GM23338 (cell line): Measurements from ENCODE around the gene CD8A. TPM values are rescaled to one million over a fixed set of nuclear protein-coding genes. Genes with fewer than 3 reads are reported as not detected.

Source experiments
- ATAC-seq: fragments of 200-7000 bp; cut with Tn5 transposase; 3 replicates; pipeline ENCODE4 v1.9.1; 2020
- DNase-seq: peaks from one replicate; pipeline ENCODE4 v3.0.0-alpha.2; 2015; ENCODE audit warnings: low spot score
- H2AFZ ChIP-seq: fragments of 200-600 bp; sonication (generic); 2 replicates; pipeline ENCODE4 v1.8.0; 2016; ENCODE audit warnings: antibody characterized with exemption, mild to moderate bottlenecking, moderate library complexity
- H3F3A ChIP-seq: fragments of 200-600 bp; sonication (generic); replicated peaks from 2 replicates; pipeline ENCODE4 v1.8.0; 2017; ENCODE audit warnings: antibody characterized with exemption, mixed run types, low read depth
- H3K27ac ChIP-seq: fragments of 200-600 bp; sonication (generic); 2 replicates; pipeline ENCODE4 v1.6.1; 2016; ENCODE audit warnings: low read depth
- H3K27me3 ChIP-seq: fragments of 200-600 bp; sonication (generic); 2 replicates; pipeline ENCODE4 v1.8.0; 2016; ENCODE audit warnings: mild to moderate bottlenecking, mixed run types, moderate library complexity; ENCODE audit not compliant: insufficient read depth
- H3K36me3 ChIP-seq: fragments of 200-600 bp; sonication (generic); 2 replicates; pipeline ENCODE4 v1.8.0; 2016; ENCODE audit warnings: mild to moderate bottlenecking; ENCODE audit not compliant: insufficient read depth
- H3K4me1 ChIP-seq: fragments of 200-600 bp; sonication (generic); 2 replicates; pipeline ENCODE4 v1.8.0; 2016; ENCODE audit warnings: mild to moderate bottlenecking, moderate library complexity; ENCODE audit not compliant: insufficient read depth
- H3K4me2 ChIP-seq: fragments of 200-600 bp; sonication (generic); 2 replicates; pipeline ENCODE4 v1.7.1; 2017; ENCODE audit warnings: mixed run types
- H3K4me3 ChIP-seq: fragments of 200-600 bp; sonication (generic); 2 replicates; pipeline ENCODE4 v1.6.1; 2016; ENCODE audit warnings: mixed run types
- H3K79me2 ChIP-seq: fragments of 200-600 bp; sonication (generic); replicated peaks from 2 replicates; pipeline ENCODE4 v1.8.0; 2017; ENCODE audit warnings: mild to moderate bottlenecking; ENCODE audit not compliant: insufficient read depth
- H3K9me2 ChIP-seq: fragments of 200-600 bp; sonication (generic); 2 replicates; pipeline ENCODE4 v1.8.0; 2017; ENCODE audit not compliant: insufficient read depth
- H4K20me1 ChIP-seq: fragments of 200-600 bp; sonication (generic); replicated peaks from 2 replicates; pipeline ENCODE4 v1.8.0; 2017; ENCODE audit warnings: mild to moderate bottlenecking; ENCODE audit not compliant: insufficient read depth
- H3K27ac Mint-ChIP-seq: 2 replicates; pipeline ENCODE4 v1.8.0; 2020; ENCODE audit warnings: inconsistent platforms, mild to moderate bottlenecking, moderate library complexity, mixed read lengths
- H3K27me3 Mint-ChIP-seq: 3 replicates; pipeline ENCODE4 v1.8.0; 2022; ENCODE audit warnings: low read depth, mild to moderate bottlenecking, moderate library complexity, mixed read lengths, inconsistent platforms; ENCODE audit not compliant: insufficient read depth, poor library complexity
- H3K36me3 Mint-ChIP-seq: 3 replicates; pipeline ENCODE4 v1.8.0; 2021; ENCODE audit warnings: low read depth, mild to moderate bottlenecking, inconsistent platforms, moderate library complexity, mixed read lengths
- H3K4me1 Mint-ChIP-seq: 3 replicates; pipeline ENCODE4 v1.8.0; 2020; ENCODE audit warnings: mild to moderate bottlenecking, inconsistent platforms, mixed read lengths
- H3K4me3 Mint-ChIP-seq: 3 replicates; pipeline ENCODE4 v1.8.0; 2021; ENCODE audit warnings: moderate library complexity, mild to moderate bottlenecking, inconsistent platforms, mixed read lengths
- H3K9me3 Mint-ChIP-seq: 3 replicates; pipeline ENCODE4 v1.8.0; 2020; ENCODE audit warnings: moderate library complexity, mild to moderate bottlenecking, inconsistent platforms, mixed read lengths
- CREB1 ChIP-seq: fragments of 250-450 bp; sonication (Bioruptor Pico); IDR thresholded peaks from 2 replicates; pipeline ENCODE4 v1.5.0; 2020; ENCODE audit warnings: low read depth, mild to moderate bottlenecking, moderate library complexity
- EZH2 ChIP-seq: fragments of 200-600 bp; sonication (generic); IDR thresholded peaks from one replicate; pipeline ENCODE4 v1.8.0; 2017; ENCODE audit warnings: antibody characterized with exemption, mild to moderate bottlenecking, low read depth; ENCODE audit not compliant: unreplicated experiment
- EZH2phosphoT487 ChIP-seq: fragments of 200-600 bp; sonication (generic); IDR thresholded peaks from one replicate; pipeline ENCODE4 v1.8.1; 2018; ENCODE audit warnings: antibody characterized with exemption; ENCODE audit not compliant: unreplicated experiment
- JUNB ChIP-seq: IDR thresholded peaks from one replicate; pipeline ENCODE4 v1.6.1; 2016; ENCODE audit warnings: antibody characterized with exemption; ENCODE audit not compliant: unreplicated experiment
- ZNF114 ChIP-seq: fragments of 250-450 bp; sonication (Bioruptor Pico); IDR thresholded peaks from 2 replicates; pipeline ENCODE4 v1.5.0; 2020; ENCODE audit warnings: mild to moderate bottlenecking, moderate library complexity
- ZNF331 ChIP-seq: fragments of 250-450 bp; sonication (Bioruptor Pico); IDR thresholded peaks from 2 replicates; pipeline ENCODE4 v1.5.0; 2020; ENCODE audit warnings: low read depth, mild to moderate bottlenecking, moderate library complexity
- ZNF462 ChIP-seq: fragments of 250-450 bp; sonication (Bioruptor Pico); IDR thresholded peaks from 2 replicates; pipeline ENCODE4 v1.5.0; 2020; ENCODE audit warnings: mild to moderate bottlenecking, moderate library complexity
- polyA plus RNA-seq: library from polyadenylated mRNA; unstranded; fragments of >200 nt; fragmentation: Nextera tagmentation; extraction: Ambion mirVana; gene quantifications from 2 replicates; pipeline ENCODE4 v1.2.1, GENCODE V29; 2016
- total RNA-seq: library from RNA; depleted of rRNA; stranded (reverse); fragments of >200 nt; shearing (Covaris generic); gene quantifications from 2 replicates; pipeline ENCODE4 v1.2.3, GENCODE V29; 2014
- TF ChIP-seq, protein P1 (sequence below): IDR thresholded peaks from 2 replicates; pipeline ENCODE4 v1.6.1; 2016; ENCODE audit warnings: antibody characterized with exemption
- TF ChIP-seq, protein P2 (sequence below): IDR thresholded peaks from one replicate; pipeline ENCODE4 v1.6.1; 2018; ENCODE audit warnings: antibody characterized with exemption; ENCODE audit not compliant: unreplicated experiment

The CD8A gene
- total and polyA plus RNA-seq, 2 experiments from 2014 or later = 0.19 to 0.24 TPM

- no peaks in the 10 kb centered on the region for H3K27me3 Mint-ChIP-seq
Measured at GRCh38 chr2:86772611-86773010, 18.1 kb downstream of the CD8A start.

DNA sequence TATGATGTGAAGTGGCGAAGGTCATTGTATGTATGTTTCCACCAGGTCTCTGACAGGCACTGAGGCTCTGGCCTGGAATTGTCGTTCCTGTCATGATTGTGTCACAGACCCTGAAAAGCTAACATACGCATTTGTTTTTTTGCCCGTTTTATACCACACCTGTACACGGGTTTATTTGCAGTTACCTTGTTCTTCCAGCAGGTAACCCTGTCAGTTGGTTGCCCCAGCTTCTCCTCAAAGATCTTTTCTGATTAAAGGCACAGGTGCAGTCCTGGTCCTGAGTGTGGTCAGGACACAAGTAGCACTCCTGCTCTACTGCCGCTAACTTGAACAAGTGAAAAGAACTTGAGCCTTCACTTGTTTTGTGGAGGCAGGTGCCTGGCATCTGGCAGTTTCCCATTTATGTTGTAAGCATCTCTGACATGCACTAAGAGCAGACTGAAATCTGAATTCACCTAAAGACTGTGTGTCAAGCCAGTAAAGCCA lies 19.9 kb downstream of the CD8A start:
- Histone ChIP-seq H3K79me2 (no peaks in the 10 kb centered on the region; the same call in 1 of the 2 replicates), H3K4me1 (no peaks in the 10 kb centered on the region), H3K27ac (no peak overlapping the region), H2AFZ (no peak overlapping the region), H3K4me3 (no peak overlapping the region), H4K20me1 (peaks cover 15% of the 10 kb centered on the region), H3K36me3 (peaks cover 29% of the 10 kb centered on the region), H3K9me2 (no peaks in the 10 kb centered on the region), H3K4me2 (no peak overlapping the region), H3K27me3 (no peaks in the 10 kb centered on the region), H3F3A (no peaks in the 10 kb centered on the region)
- DNase-seq (no peak), ATAC-seq (no peak)
- Mint-ChIP-seq H3K27me3 (no peaks in the 10 kb centered on the region), H3K27ac (no peak overlapping the region), H3K4me3 (no peak overlapping the region), H3K9me3 (no peaks in the 10 kb centered on the region), H3K4me1 (peaks cover 21% of the 10 kb centered on the region; the same call in 2 of the 3 replicates), H3K36me3 (peaks cover 63% of the 10 kb centered on the region)
- TF ChIP-seq EZH2 (no peak), ZNF462 (CRISPR knock-in tag) (no peak), ZNF331 (CRISPR knock-in tag) (no peak), ZNF114 (no peak), CREB1 (no peak)
- TF ChIP-seq, protein P1, sequence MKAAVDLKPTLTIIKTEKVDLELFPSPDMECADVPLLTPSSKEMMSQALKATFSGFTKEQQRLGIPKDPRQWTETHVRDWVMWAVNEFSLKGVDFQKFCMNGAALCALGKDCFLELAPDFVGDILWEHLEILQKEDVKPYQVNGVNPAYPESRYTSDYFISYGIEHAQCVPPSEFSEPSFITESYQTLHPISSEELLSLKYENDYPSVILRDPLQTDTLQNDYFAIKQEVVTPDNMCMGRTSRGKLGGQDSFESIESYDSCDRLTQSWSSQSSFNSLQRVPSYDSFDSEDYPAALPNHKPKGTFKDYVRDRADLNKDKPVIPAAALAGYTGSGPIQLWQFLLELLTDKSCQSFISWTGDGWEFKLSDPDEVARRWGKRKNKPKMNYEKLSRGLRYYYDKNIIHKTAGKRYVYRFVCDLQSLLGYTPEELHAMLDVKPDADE = no peak
- TF ChIP-seq, protein P2, sequence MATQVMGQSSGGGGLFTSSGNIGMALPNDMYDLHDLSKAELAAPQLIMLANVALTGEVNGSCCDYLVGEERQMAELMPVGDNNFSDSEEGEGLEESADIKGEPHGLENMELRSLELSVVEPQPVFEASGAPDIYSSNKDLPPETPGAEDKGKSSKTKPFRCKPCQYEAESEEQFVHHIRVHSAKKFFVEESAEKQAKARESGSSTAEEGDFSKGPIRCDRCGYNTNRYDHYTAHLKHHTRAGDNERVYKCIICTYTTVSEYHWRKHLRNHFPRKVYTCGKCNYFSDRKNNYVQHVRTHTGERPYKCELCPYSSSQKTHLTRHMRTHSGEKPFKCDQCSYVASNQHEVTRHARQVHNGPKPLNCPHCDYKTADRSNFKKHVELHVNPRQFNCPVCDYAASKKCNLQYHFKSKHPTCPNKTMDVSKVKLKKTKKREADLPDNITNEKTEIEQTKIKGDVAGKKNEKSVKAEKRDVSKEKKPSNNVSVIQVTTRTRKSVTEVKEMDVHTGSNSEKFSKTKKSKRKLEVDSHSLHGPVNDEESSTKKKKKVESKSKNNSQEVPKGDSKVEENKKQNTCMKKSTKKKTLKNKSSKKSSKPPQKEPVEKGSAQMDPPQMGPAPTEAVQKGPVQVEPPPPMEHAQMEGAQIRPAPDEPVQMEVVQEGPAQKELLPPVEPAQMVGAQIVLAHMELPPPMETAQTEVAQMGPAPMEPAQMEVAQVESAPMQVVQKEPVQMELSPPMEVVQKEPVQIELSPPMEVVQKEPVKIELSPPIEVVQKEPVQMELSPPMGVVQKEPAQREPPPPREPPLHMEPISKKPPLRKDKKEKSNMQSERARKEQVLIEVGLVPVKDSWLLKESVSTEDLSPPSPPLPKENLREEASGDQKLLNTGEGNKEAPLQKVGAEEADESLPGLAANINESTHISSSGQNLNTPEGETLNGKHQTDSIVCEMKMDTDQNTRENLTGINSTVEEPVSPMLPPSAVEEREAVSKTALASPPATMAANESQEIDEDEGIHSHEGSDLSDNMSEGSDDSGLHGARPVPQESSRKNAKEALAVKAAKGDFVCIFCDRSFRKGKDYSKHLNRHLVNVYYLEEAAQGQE = no peak

More at GRCh38 chr2:86772611-86773010, 18.1 kb downstream of the CD8A start:
- Histone ChIP-seq H2AFZ (no peak overlapping the region), H3K4me3 (no peak overlapping the region), H3K27ac (no peak overlapping the region), H4K20me1 (peaks cover 12% of the 10 kb centered on the region), H3K79me2 (no peaks in the 10 kb centered on the region; the same call in 1 of the 2 replicates), H3K4me1 (no peaks in the 10 kb centered on the region), H3K36me3 (peaks cover 27% of the 10 kb centered on the region), H3K27me3 (no peaks in the 10 kb centered on the region), H3K4me2 (no peak overlapping the region), H3K9me2 (no peaks in the 10 kb centered on the region), H3F3A (no peaks in the 10 kb centered on the region)
- Mint-ChIP-seq H3K9me3 (no peaks in the 10 kb centered on the region), H3K27ac (no peak overlapping the region; the same call in 1 of the 2 replicates), H3K36me3 (peaks cover 50% of the 10 kb centered on the region), H3K4me3 (no peak overlapping the region), H3K4me1 (peaks cover 21% of the 10 kb centered on the region; the same call in 2 of the 3 replicates)
- no peak for TF ChIP-seq ZNF331 (CRISPR knock-in tag)
- no peak for TF ChIP-seq EZH2phosphoT487
- TF ChIP-seq JUNB = no peak
- TF ChIP-seq, protein P1 = no peak
- ATAC-seq (no peak; the same call in 2 of the 3 replicates), DNase-seq (no peak)
